ENCODE data around the gene RFLNA. TPM values are rescaled to one million over a fixed set of nuclear protein-coding genes. Genes with fewer than 3 reads are reported as not detected.

Gene RFLNA
- total RNA-seq, 1 donor from 2014 or later = 1.0 TPM

- intact Hi-C loops (cut with DNase I) = no loop called here
- Histone ChIP-seq H3K27ac (no peak overlapping the region), H3K4me3 (no peak overlapping the region), H3K36me3 (peaks cover 98% of the 10 kb centered on the region), H3K4me1 (peaks cover 10% of the 10 kb centered on the region), H3K27me3 (no peaks in the 10 kb centered on the region), H3K9me3 (no peaks in the 10 kb centered on the region)
- no peak for DNase-seq
- ATAC-seq = no peak
- TF ChIP-seq CTCF (IDR thresholded peaks at IDR 0.05) = no peak
Observed at GRCh38 chr12:124348659-124349380, 53.9 kb downstream of the RFLNA start.

GRCh38 chr12:124350491-124350890 is 55.6 kb downstream of the RFLNA start:
- Histone ChIP-seq H3K9me3 (no peaks in the 10 kb centered on the region), H3K27ac (no peak overlapping the region), H3K4me1 (peaks cover 10% of the 10 kb centered on the region), H3K27me3 (no peaks in the 10 kb centered on the region), H3K36me3 (peaks cover 97% of the 10 kb centered on the region), H3K4me3 (no peak overlapping the region)
- TF ChIP-seq CTCF (IDR thresholded peaks at IDR 0.05) = no peak
- intact Hi-C loops (cut with DNase I) = no loop called here
- ATAC-seq = no peak
- no peak for DNase-seq

- Histone ChIP-seq H3K4me3 (no peak overlapping the region), H3K4me1 (peaks cover 10% of the 10 kb centered on the region), H3K9me3 (no peaks in the 10 kb centered on the region), H3K36me3 (peaks cover 97% of the 10 kb centered on the region), H3K27ac (no peak overlapping the region), H3K27me3 (no peaks in the 10 kb centered on the region)
- ATAC-seq = no peak
- intact Hi-C loops (cut with DNase I) = no loop called here
- DNase-seq = no peak
- no peak for TF ChIP-seq CTCF (IDR thresholded peaks at IDR 0.05)
Observed at GRCh38 chr12:124351422-124351821, 56.5 kb downstream of the RFLNA start.

GRCh38 chr12:124352257-124352656 is 57.4 kb downstream of the RFLNA start:
- intact Hi-C loops (cut with DNase I) = no loop called here
- Histone ChIP-seq H3K27me3 (no peaks in the 10 kb centered on the region), H3K27ac (no peak overlapping the region), H3K9me3 (no peaks in the 10 kb centered on the region), H3K4me1 (peaks cover 10% of the 10 kb centered on the region), H3K4me3 (no peak overlapping the region), H3K36me3 (peaks cover 97% of the 10 kb centered on the region)
- DNase-seq (no peak), ATAC-seq (no peak)
- TF ChIP-seq CTCF (IDR thresholded peaks at IDR 0.05) = no peak

- Histone ChIP-seq H3K27me3 (no peaks in the 10 kb centered on the region), H3K4me1 (peaks cover 10% of the 10 kb centered on the region), H3K36me3 (peaks cover 97% of the 10 kb centered on the region), H3K27ac (no peak overlapping the region), H3K4me3 (no peak overlapping the region), H3K9me3 (no peaks in the 10 kb centered on the region)
- intact Hi-C loops (cut with DNase I) = no loop called here
- peak; percentile 75 for ATAC-seq
- TF ChIP-seq CTCF (IDR thresholded peaks at IDR 0.05) = no peak
- DNase-seq = peak; percentile 74
Observed at GRCh38 chr12:124352839-124353238, 57.9 kb downstream of the RFLNA start.
